ENCODE data around the gene TAC4. TPM values are rescaled to one million over a fixed set of nuclear protein-coding genes. Genes with fewer than 3 reads are reported as not detected.
A peak's percentile ranks its signal among the peaks of the same experiment; 100 is the strongest.

The TAC4 gene
- total and polyA plus RNA-seq, 2 donors (not counting 1 experiment from before 2014, with no cell fraction given) = not detected

GRCh38 chr17:49845321-49845720 lies 2.5 kb downstream of the TAC4 start:
- no peaks in the 10 kb centered on the region for H3K9me3 ChIP-seq (ENCODE audit: control insufficient read depth, insufficient read depth, low read depth, low read length)
- H2AFZ ChIP-seq (ENCODE audit: low read length) = no peak overlapping the region
- H3K27ac ChIP-seq (ENCODE audit: insufficient read depth, low read length) = no peak overlapping the region
- no peaks in the 10 kb centered on the region for H3K36me3 ChIP-seq (ENCODE audit: control insufficient read depth, insufficient read depth, low read length)
- TF ChIP-seq CTCF (conservative IDR thresholded peaks at IDR 0.05 in 1 of 2, IDR thresholded peaks at IDR 0.05 in 1 of 2; ENCODE audit: low read depth in 1 of 2, low read length in 2 of 2) (no peak), EZH2 (IDR thresholded peaks at IDR 0.05; ENCODE audit: low read length, missing control alignments) (no peak)
- no peak overlapping the region for H3K9ac ChIP-seq (ENCODE audit: insufficient read depth, low read length)
- no peaks in the 10 kb centered on the region for H3K79me2 ChIP-seq (ENCODE audit: control insufficient read depth, insufficient read depth, low read length)
- no peaks in the 10 kb centered on the region for H4K20me1 ChIP-seq (ENCODE audit: control insufficient read depth, extremely low read depth, insufficient read depth, low read length)
- H3K4me1 ChIP-seq (ENCODE audit: control insufficient read depth, extremely low read depth, insufficient read depth, low read length) = no peaks in the 10 kb centered on the region
- no peak overlapping the region for H3K4me2 ChIP-seq (ENCODE audit: extremely low read depth, insufficient read depth, low read length)
- H3K4me3 ChIP-seq (replicated peaks in 1 of 4; ENCODE audit: control extremely low read depth in 1 of 4, insufficient read depth in 1 of 4, low read depth in 3 of 4, low read length in 4 of 4) = no peak overlapping the region
- H3K27me3 ChIP-seq (ENCODE audit: control insufficient read depth, insufficient read depth, low read length) = no peaks in the 10 kb centered on the region
- no peak for DNase-seq (ENCODE audit: low read depth in 2 of 2)

- Histone ChIP-seq H3K4me2 (ENCODE audit: extremely low read depth, insufficient read depth, low read length) (no peak overlapping the region), H3K4me3 (replicated peaks in 1 of 4; ENCODE audit: control extremely low read depth in 1 of 4, insufficient read depth in 1 of 4, low read depth in 3 of 4, low read length in 4 of 4) (no peak overlapping the region), H3K27ac (ENCODE audit: insufficient read depth, low read length) (no peak overlapping the region), H3K27me3 (ENCODE audit: control insufficient read depth, insufficient read depth, low read length) (no peaks in the 10 kb centered on the region), H3K4me1 (ENCODE audit: control insufficient read depth, extremely low read depth, insufficient read depth, low read length) (no peaks in the 10 kb centered on the region), H3K79me2 (ENCODE audit: control insufficient read depth, insufficient read depth, low read length) (no peaks in the 10 kb centered on the region), H3K9me3 (ENCODE audit: control insufficient read depth, insufficient read depth, low read depth, low read length) (no peaks in the 10 kb centered on the region), H2AFZ (ENCODE audit: low read length) (no peak overlapping the region), H3K9ac (ENCODE audit: insufficient read depth, low read length) (no peak overlapping the region), H4K20me1 (ENCODE audit: control insufficient read depth, extremely low read depth, insufficient read depth, low read length) (no peaks in the 10 kb centered on the region), H3K36me3 (ENCODE audit: control insufficient read depth, insufficient read depth, low read length) (no peaks in the 10 kb centered on the region)
- peak; percentile 24 to 35 for TF ChIP-seq CTCF (conservative IDR thresholded peaks at IDR 0.05 in 1 of 2, IDR thresholded peaks at IDR 0.05 in 1 of 2; ENCODE audit: low read depth in 1 of 2, low read length in 2 of 2)
- no peak for TF ChIP-seq EZH2 (IDR thresholded peaks at IDR 0.05; ENCODE audit: low read length, missing control alignments)
- DNase-seq (ENCODE audit: low read depth in 2 of 2) = no peak
Observed at GRCh38 chr17:49843774-49844350, 4.0 kb downstream of the TAC4 start.

GRCh38 chr17:49842846-49843245 lies 5.0 kb downstream of the TAC4 start:
- DNase-seq (ENCODE audit: low read depth in 2 of 2) = no peak
- H3K36me3 ChIP-seq (ENCODE audit: control insufficient read depth, insufficient read depth, low read length) = no peaks in the 10 kb centered on the region
- H3K9me3 ChIP-seq (ENCODE audit: control insufficient read depth, insufficient read depth, low read depth, low read length) = no peaks in the 10 kb centered on the region
- H3K27me3 ChIP-seq (ENCODE audit: control insufficient read depth, insufficient read depth, low read length) = no peaks in the 10 kb centered on the region
- H3K9ac ChIP-seq (ENCODE audit: insufficient read depth, low read length) = no peak overlapping the region
- H3K79me2 ChIP-seq (ENCODE audit: control insufficient read depth, insufficient read depth, low read length) = no peaks in the 10 kb centered on the region
- no peaks in the 10 kb centered on the region for H3K4me1 ChIP-seq (ENCODE audit: control insufficient read depth, extremely low read depth, insufficient read depth, low read length)
- no peaks in the 10 kb centered on the region for H4K20me1 ChIP-seq (ENCODE audit: control insufficient read depth, extremely low read depth, insufficient read depth, low read length)
- no peak overlapping the region for H3K4me2 ChIP-seq (ENCODE audit: extremely low read depth, insufficient read depth, low read length)
- H3K4me3 ChIP-seq (replicated peaks in 1 of 4; ENCODE audit: control extremely low read depth in 1 of 4, insufficient read depth in 1 of 4, low read depth in 3 of 4, low read length in 4 of 4) = no peak overlapping the region
- no peak overlapping the region for H2AFZ ChIP-seq (ENCODE audit: low read length)
- H3K27ac ChIP-seq (ENCODE audit: insufficient read depth, low read length) = no peak overlapping the region
- no peak for TF ChIP-seq CTCF (conservative IDR thresholded peaks at IDR 0.05 in 1 of 2, IDR thresholded peaks at IDR 0.05 in 1 of 2; ENCODE audit: low read depth in 1 of 2, low read length in 2 of 2)
- no peak for TF ChIP-seq EZH2 (IDR thresholded peaks at IDR 0.05; ENCODE audit: low read length, missing control alignments)
